Naive thymus-derived CD4-positive, alpha-beta T cell (primary cell): ENCODE measurements around the gene ITGB2. TPM values are rescaled to one million over a fixed set of nuclear protein-coding genes. Genes with fewer than 3 reads are reported as not detected.

Experiments
- ATAC-seq: fragments of 150-1000 bp; cut with Tn5 transposase; 2 replicates; pipeline ENCODE4 v1.10.0; 2021; ENCODE audit warnings: mild to moderate bottlenecking, moderate library complexity
- CTCF ChIA-PET: fragments of 350-600 bp; sonication (Branson Sonifier 250); formaldehyde crosslinking; loops from one replicate; lab custom pipeline; 2021; ENCODE audit warnings: antibody characterized with exemption; lab: Charles Lee
- POLR2A ChIA-PET: fragments of 350-600 bp; sonication (Branson Sonifier 250); formaldehyde crosslinking; loops from one replicate; lab custom pipeline; 2021; ENCODE audit warnings: antibody characterized with exemption, inconsistent platforms; lab: Charles Lee
- DNase-seq, 9 donors: peaks; one replicate each; pipeline versions ENCODE4 v3.0.0 to v3.0.0-alpha.2; 2020 to 2022; ENCODE audit warnings: mixed read lengths in 1 of 9
- H3K27ac ChIP-seq: one replicate; pipeline ENCODE4 v1.7.0; 2013; ENCODE audit warnings: mild to moderate bottlenecking, low read depth, low read length, moderate library complexity
- H3K27me3 ChIP-seq, 2 donors: one replicate each; pipeline ENCODE4 v1.7.0; 2013; ENCODE audit warnings: low read length in 2 of 2, mild to moderate bottlenecking in 2 of 2, moderate library complexity in 2 of 2; ENCODE audit not compliant: control insufficient read depth in 2 of 2, insufficient read depth in 2 of 2
- H3K36me3 ChIP-seq, 3 experiments: 1 replicate in 2 of 3; 2 replicates in 1 of 3; pipeline ENCODE4 v1.7.0; 2013; ENCODE audit warnings: low read length in 3 of 3, mild to moderate bottlenecking in 3 of 3, moderate library complexity in 1 of 3; ENCODE audit not compliant: insufficient read depth in 3 of 3, control insufficient read depth in 2 of 3
- H3K4me1 ChIP-seq, 2 donors: one replicate each; pipeline ENCODE4 v1.7.0; 2013; ENCODE audit warnings: low read length in 2 of 2, mild to moderate bottlenecking in 2 of 2, moderate library complexity in 1 of 2; ENCODE audit not compliant: control insufficient read depth in 2 of 2, insufficient read depth in 2 of 2
- H3K4me3 ChIP-seq: 2 replicates; pipeline ENCODE4 v1.7.0; 2013; ENCODE audit warnings: mild to moderate bottlenecking, low read length
- H3K9me3 ChIP-seq, 3 experiments: 1 replicate in 2 of 3; 2 replicates in 1 of 3; pipeline ENCODE4 v1.7.0; 2013; ENCODE audit warnings: low read length in 3 of 3; ENCODE audit not compliant: control insufficient read depth in 2 of 3
- H3K27ac Mint-ChIP-seq, 9 donors: one replicate each; pipeline ENCODE4 v1.8.0; 2020 to 2022; ENCODE audit warnings: mixed read lengths in 9 of 9, mild to moderate bottlenecking in 8 of 9, moderate library complexity in 5 of 9, inconsistent platforms in 2 of 9
- H3K27me3 Mint-ChIP-seq, 5 donors: one replicate each; pipeline ENCODE4 v1.8.0; 2021 to 2022; ENCODE audit warnings: mixed read lengths in 5 of 5, mild to moderate bottlenecking in 1 of 5
- H3K36me3 Mint-ChIP-seq, 5 donors: one replicate each; pipeline ENCODE4 v1.8.0; 2020 to 2022; ENCODE audit warnings: mixed read lengths in 5 of 5, mild to moderate bottlenecking in 3 of 5, inconsistent platforms in 1 of 5
- H3K4me1 Mint-ChIP-seq, 7 donors: one replicate each; pipeline ENCODE4 v1.8.0; 2020 to 2022; ENCODE audit warnings: mixed read lengths in 7 of 7, mild to moderate bottlenecking in 3 of 7, inconsistent platforms in 1 of 7
- H3K4me3 Mint-ChIP-seq, 10 donors: one replicate each; pipeline ENCODE4 v1.8.0; 2020 to 2022; ENCODE audit warnings: mild to moderate bottlenecking in 10 of 10, mixed read lengths in 10 of 10, moderate library complexity in 6 of 10, inconsistent platforms in 2 of 10
- H3K9me3 Mint-ChIP-seq, 11 donors: one replicate each; pipeline ENCODE4 v1.8.0; 2020 to 2022; ENCODE audit warnings: mixed read lengths in 11 of 11, mild to moderate bottlenecking in 4 of 11, inconsistent platforms in 1 of 11, moderate library complexity in 1 of 11
- intact Hi-C, 2 donors: fragments of 100-400 bp; cut with micrococcal nuclease; formaldehyde crosslinking; loops; one replicate each; pipeline ENCODE4 v1.15.1; 2023
- polyA plus RNA-seq, 2 donors: library from polyadenylated mRNA; unstranded; fragments of 300-500 nt; fragmentation: Illumina TruSeq; gene quantifications; one replicate each; pipeline ENCODE4 v1.2.3, GENCODE V29; 2021
- total RNA-seq, 6 experiments: library from RNA in 5 of 6; stranded (reverse) in 5 of 6; gene quantifications; 1 replicate in 5 of 6; 2 replicates in 1 of 6; pipeline ENCODE4 v1.2.3 and lab custom pipeline; 2021 to 2026

Gene ITGB2
- total and polyA plus RNA-seq, 7 experiments from 2014 or later, result 280 to 877 (median 459) TPM

DNA sequence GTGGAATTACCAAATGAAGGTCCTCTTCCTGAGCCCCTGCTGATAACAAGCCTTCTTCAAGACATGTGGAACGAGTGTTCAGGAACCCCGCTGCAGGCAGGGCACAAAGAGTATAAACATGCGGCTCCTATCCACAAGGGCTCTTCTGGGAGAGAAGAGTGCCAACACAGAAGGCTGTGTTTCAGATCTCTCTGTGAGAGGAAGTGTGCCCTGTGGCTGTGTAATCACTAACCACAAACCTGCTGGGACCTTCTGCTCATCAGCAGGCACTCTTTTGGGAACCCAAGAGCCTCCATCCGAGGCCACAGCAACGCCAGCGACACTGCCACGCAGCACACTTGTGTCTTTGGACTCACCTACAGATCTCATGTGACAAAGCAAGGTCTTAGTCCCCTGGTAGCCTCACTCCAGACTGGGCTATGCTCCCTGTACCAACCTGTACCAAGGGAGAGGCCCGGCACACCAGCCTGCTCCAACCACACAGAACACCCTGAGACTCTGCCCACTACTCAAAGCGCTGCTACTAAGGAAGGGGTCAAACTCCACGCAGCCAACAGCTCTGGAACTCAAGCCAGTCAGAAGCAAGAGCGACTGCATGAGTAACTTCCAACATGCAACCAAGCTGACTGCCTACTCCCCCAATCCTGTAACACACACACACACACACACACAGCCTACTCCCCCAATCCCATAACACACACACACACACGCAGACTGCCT is 55.0 kb downstream of the ITGB2 start:
- no peaks in the 10 kb centered on the region for H3K9me3 ChIP-seq
- ChIA-PET POLR2A (no interaction called here), CTCF (interaction anchor here (0.7 kb wide), 1 partner anchor 57 kb away, joined by 4 read pairs; no protein-coding TSS in a partner anchor)
- DNase-seq, result peak in 2 of 9 donors; percentile 24 to 42
- H3K9me3 Mint-ChIP-seq, result no peaks in the 10 kb centered on the region
- H3K4me1 ChIP-seq, result peaks cover 47 to 54% of the 10 kb centered on the region in 2 donors
- peak overlapping the region; percentile 57 to 83 (median 76) for H3K4me3 Mint-ChIP-seq
- peak overlapping the region; percentile 30 for H3K27ac ChIP-seq
- peak overlapping the region in 8 of 9 donors; percentile 36 to 93 (median 86) for H3K27ac Mint-ChIP-seq
- H3K36me3 ChIP-seq, result peaks cover 0 to 39% (median 3%) of the 10 kb centered on the region in 3 experiments
- peaks cover 64 to 90% (median 78%) of the 10 kb centered on the region in 7 donors for H3K4me1 Mint-ChIP-seq
- ATAC-seq, result peak; percentile 72
- no peaks in the 10 kb centered on the region for H3K27me3 Mint-ChIP-seq
- H3K4me3 ChIP-seq, result no peak overlapping the region
- intact Hi-C loops, result loop anchor here in 1 of 2 donors (1.0 kb wide), 1 partner anchor 10 kb away; no protein-coding TSS in a partner anchor
- no peaks in the 10 kb centered on the region for H3K27me3 ChIP-seq
- H3K36me3 Mint-ChIP-seq, result peaks cover 0 to 23% (median 10%) of the 10 kb centered on the region in 5 donors

- peaks cover 43 to 75% (median 62%) of the 10 kb centered on the region in 7 donors for H3K4me1 Mint-ChIP-seq
- H3K4me1 ChIP-seq, result peaks cover 23 to 32% of the 10 kb centered on the region in 2 donors
- CTCF ChIA-PET, result no interaction called here
- peaks cover 5 to 65% (median 9%) of the 10 kb centered on the region in 3 experiments for H3K36me3 ChIP-seq
- H3K9me3 ChIP-seq, result no peaks in the 10 kb centered on the region
- no peak overlapping the region for H3K27ac ChIP-seq
- H3K4me3 ChIP-seq, result no peak overlapping the region
- H3K27ac Mint-ChIP-seq, result peak overlapping the region in 4 of 9 donors; percentile 18 to 70 (median 54)
- ATAC-seq, result no peak
- H3K27me3 Mint-ChIP-seq, result no peaks in the 10 kb centered on the region
- H3K4me3 Mint-ChIP-seq, result peak overlapping the region in 1 of 10 donors; percentile 43
- DNase-seq, result no peak
- H3K27me3 ChIP-seq, result no peaks in the 10 kb centered on the region
- H3K36me3 Mint-ChIP-seq, result peaks cover 0 to 36% (median 10%) of the 10 kb centered on the region in 5 donors
- H3K9me3 Mint-ChIP-seq, result no peaks in the 10 kb centered on the region
- POLR2A ChIA-PET, result interaction anchor here (0.8 to 1.5 kb wide), 2 partner anchors 11 kb away, joined by 3 read pairs; partner anchors contain the start of gene PTTG1IP
- intact Hi-C loops, result no loop called here
Observed at GRCh38 chr21:44862869-44863685, 57.6 kb downstream of the ITGB2 start.

DNA sequence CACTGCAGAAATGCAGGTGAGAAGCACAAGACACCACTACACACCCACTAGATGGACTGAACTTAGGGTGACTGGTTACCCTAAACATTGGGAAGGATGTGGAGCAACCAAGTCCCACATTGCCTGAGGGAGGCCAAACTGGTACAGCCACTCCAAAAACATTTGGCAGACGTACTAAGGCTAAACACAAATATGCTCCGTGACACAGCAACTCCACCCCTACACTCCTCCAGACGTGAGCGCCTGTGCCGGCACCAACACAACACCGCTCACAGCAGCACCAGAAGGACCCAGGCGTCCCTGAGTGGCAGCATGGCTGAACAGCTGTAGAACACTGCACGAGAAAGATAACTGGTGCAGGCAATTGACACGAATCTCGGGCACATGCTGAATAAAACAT is 61.9 kb downstream of the ITGB2 start:
- H3K4me3 ChIP-seq, result no peak overlapping the region
- H3K27ac ChIP-seq, result no peak overlapping the region
- Mint-ChIP-seq H3K4me3 (no peak overlapping the region), H3K27ac (peak overlapping the region in 2 of 9 donors; percentile 10 to 19), H3K27me3 (no peaks in the 10 kb centered on the region), H3K9me3 (no peaks in the 10 kb centered on the region), H3K36me3 (peaks cover 5 to 49% (median 20%) of the 10 kb centered on the region in 5 donors), H3K4me1 (peaks cover 25 to 68% (median 55%) of the 10 kb centered on the region in 7 donors)
- ChIA-PET POLR2A (interaction anchor here (1.6 kb wide), 1 partner anchor 15 kb away, joined by 5 read pairs; the partner anchor contains the start of gene PTTG1IP), CTCF (no interaction called here)
- H3K4me1 ChIP-seq, result peaks cover 0 to 14% of the 10 kb centered on the region in 2 donors
- H3K36me3 ChIP-seq, result peaks cover 15 to 94% (median 17%) of the 10 kb centered on the region in 3 experiments
- ATAC-seq (no peak), DNase-seq (no peak)
- H3K9me3 ChIP-seq, result no peaks in the 10 kb centered on the region
- no peaks in the 10 kb centered on the region for H3K27me3 ChIP-seq
- intact Hi-C loops, result no loop called here

DNA sequence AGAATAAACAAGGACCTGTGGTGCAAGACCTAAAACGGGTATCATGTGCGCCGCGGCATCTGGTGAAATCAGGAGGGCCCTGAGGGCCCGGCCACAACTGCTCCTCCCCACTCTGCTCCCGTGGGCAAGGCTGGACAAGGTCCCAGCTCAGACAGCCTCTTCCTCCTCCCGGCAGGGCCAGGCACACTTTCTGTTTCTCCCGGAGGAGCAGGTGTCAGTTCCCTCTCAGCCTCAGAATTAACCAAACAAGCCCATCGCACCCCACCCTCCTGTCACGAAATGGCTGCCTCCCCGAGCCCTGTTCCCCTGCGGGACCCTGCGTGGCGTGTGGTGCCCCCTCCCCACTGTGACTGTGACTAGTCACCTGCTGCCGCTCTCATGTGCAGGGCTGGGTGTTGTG is 62.4 kb downstream of the ITGB2 start:
- Histone ChIP-seq H3K27me3 (no peaks in the 10 kb centered on the region), H3K9me3 (no peaks in the 10 kb centered on the region), H3K27ac (no peak overlapping the region), H3K4me3 (no peak overlapping the region), H3K4me1 (peaks cover 0 to 19% of the 10 kb centered on the region in 2 donors), H3K36me3 (peaks cover 17 to 97% (median 17%) of the 10 kb centered on the region in 3 experiments)
- intact Hi-C loops, result no loop called here
- H3K27me3 Mint-ChIP-seq, result no peaks in the 10 kb centered on the region
- DNase-seq, result no peak
- peaks cover 24 to 68% (median 54%) of the 10 kb centered on the region in 7 donors for H3K4me1 Mint-ChIP-seq
- POLR2A ChIA-PET, result interaction anchor here (1.6 kb wide), 1 partner anchor 15 kb away, joined by 5 read pairs; the partner anchor contains the start of gene PTTG1IP
- H3K36me3 Mint-ChIP-seq, result peaks cover 5 to 47% (median 15%) of the 10 kb centered on the region in 5 donors
- no peak overlapping the region for H3K4me3 Mint-ChIP-seq
- CTCF ChIA-PET, result interaction anchor here (1.1 kb wide), 1 partner anchor 12 kb away, joined by 3 read pairs; no protein-coding TSS in a partner anchor
- H3K27ac Mint-ChIP-seq, result peak overlapping the region in 5 of 9 donors; percentile 33 to 63 (median 47)
- H3K9me3 Mint-ChIP-seq, result no peaks in the 10 kb centered on the region
- ATAC-seq, result no peak

DNA sequence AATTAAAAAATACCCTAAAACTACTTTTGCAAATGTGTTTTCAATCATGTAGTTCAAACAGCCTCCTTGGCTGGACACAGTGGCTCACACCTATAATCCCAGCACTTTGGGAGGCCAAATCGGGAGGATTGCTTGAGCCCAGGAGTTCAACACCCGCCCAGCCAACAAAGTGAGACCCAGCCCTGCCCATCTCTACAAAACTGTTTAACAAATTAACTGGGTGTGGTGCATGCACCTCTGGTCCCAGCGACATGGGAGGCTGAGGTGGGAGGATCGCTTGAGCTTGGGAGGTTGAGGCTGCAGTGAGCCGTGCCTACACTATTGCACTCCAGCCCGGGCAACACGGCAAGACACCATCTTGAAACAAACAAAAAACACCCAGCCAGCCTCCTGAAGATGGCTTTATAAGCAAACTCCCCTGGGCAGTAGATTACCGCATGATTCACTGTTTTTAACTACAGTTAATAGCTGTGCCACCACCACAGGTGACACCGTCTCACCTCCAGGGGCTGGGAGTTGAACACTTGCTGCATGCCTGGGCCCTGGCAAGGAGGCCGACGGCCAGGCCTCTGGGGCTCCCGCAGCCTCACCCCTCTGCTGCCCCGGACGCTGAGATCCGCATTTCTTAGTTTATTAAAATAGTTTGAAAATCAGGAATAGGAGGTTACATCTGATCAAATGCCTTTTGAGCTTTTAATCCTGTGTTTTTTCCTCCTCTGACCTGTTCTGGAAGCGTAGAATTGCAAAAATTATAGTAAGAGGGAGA is 63.4 kb downstream of the ITGB2 start:
- ATAC-seq (no peak), DNase-seq (no peak)
- Mint-ChIP-seq H3K27me3 (no peaks in the 10 kb centered on the region), H3K4me3 (no peak overlapping the region), H3K36me3 (peaks cover 5 to 51% (median 15%) of the 10 kb centered on the region in 5 donors), H3K4me1 (peaks cover 30 to 70% (median 57%) of the 10 kb centered on the region in 7 donors), H3K27ac (peak overlapping the region in 4 of 9 donors; percentile 24 to 53 (median 45)), H3K9me3 (no peaks in the 10 kb centered on the region)
- intact Hi-C loops, result no loop called here
- CTCF ChIA-PET, result interaction anchor here (1.1 kb wide), 1 partner anchor 11 kb away, joined by 3 read pairs; no protein-coding TSS in a partner anchor
- no peaks in the 10 kb centered on the region for H3K27me3 ChIP-seq
- POLR2A ChIA-PET, result interaction anchor here (0.6 to 1.6 kb wide), 5 partner anchors 10 to 59 kb away, joined by 3 to 5 read pairs (median 3); partner anchors contain the start of gene PTTG1IP
- H3K4me3 ChIP-seq, result no peak overlapping the region
- H3K9me3 ChIP-seq, result no peaks in the 10 kb centered on the region
- no peak overlapping the region for H3K27ac ChIP-seq
- peaks cover 0 to 28% of the 10 kb centered on the region in 2 donors for H3K4me1 ChIP-seq
- H3K36me3 ChIP-seq, result peaks cover 17 to 92% (median 17%) of the 10 kb centered on the region in 3 experiments
